ENCODE data around the gene LRRC15.

DNA sequence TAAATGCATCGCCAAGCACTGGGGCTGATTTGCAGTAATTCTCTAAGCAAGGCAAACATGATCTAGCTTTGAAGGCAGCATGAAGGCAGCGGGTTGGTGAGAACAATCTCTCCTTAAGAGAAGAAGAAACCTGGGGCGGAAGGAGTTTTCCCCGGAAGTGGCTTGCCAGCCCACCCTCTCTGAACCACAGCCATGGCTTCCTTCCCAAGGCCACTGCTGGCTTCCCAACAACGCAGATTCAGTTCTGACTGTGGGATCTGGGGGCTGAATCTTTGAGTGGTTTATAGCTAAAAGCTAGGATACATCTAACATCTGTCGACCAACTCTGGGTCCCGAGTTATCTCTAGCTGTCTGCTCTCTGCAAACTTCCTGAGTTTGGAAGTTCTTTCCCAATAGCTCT, 14.2 kb downstream of the LRRC15 start:
- TF ChIP-seq, protein P1, sequence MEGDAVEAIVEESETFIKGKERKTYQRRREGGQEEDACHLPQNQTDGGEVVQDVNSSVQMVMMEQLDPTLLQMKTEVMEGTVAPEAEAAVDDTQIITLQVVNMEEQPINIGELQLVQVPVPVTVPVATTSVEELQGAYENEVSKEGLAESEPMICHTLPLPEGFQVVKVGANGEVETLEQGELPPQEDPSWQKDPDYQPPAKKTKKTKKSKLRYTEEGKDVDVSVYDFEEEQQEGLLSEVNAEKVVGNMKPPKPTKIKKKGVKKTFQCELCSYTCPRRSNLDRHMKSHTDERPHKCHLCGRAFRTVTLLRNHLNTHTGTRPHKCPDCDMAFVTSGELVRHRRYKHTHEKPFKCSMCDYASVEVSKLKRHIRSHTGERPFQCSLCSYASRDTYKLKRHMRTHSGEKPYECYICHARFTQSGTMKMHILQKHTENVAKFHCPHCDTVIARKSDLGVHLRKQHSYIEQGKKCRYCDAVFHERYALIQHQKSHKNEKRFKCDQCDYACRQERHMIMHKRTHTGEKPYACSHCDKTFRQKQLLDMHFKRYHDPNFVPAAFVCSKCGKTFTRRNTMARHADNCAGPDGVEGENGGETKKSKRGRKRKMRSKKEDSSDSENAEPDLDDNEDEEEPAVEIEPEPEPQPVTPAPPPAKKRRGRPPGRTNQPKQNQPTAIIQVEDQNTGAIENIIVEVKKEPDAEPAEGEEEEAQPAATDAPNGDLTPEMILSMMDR (IDR thresholded peaks at IDR 0.05; ENCODE audit: low read depth, low read length, poor library complexity, severe bottlenecking) = no peak
- TF ChIP-seq EZH2phosphoT487 (IDR thresholded peaks at IDR 0.05; ENCODE audit: borderline replicate concordance, low read length) = no peak

All from DOHH2 (cell line).